Hepatocyte (in vitro differentiated cells): ENCODE data around the gene SLC66A2.

Source experiments
- CTCF ChIP-seq: fragments of 200-600 bp; sonication (generic); IDR thresholded peaks from 2 replicates; pipeline ENCODE4 v1.5.1; 2016; ENCODE audit warnings: antibody characterized with exemption, mild to moderate bottlenecking; ENCODE audit not compliant: poor library complexity
- EZH2 ChIP-seq: fragments of 200-600 bp; sonication (generic); IDR thresholded peaks from 2 replicates; pipeline ENCODE4 v1.6.1; 2016; ENCODE audit warnings: antibody characterized with exemption, mild to moderate bottlenecking, borderline replicate concordance
- EZH2phosphoT487 ChIP-seq: fragments of 200-600 bp; sonication (generic); IDR thresholded peaks from one replicate; pipeline ENCODE4 v1.6.1; 2018; ENCODE audit warnings: antibody characterized with exemption, mild to moderate bottlenecking, low read depth, moderate library complexity; ENCODE audit not compliant: unreplicated experiment, severe bottlenecking

DNA sequence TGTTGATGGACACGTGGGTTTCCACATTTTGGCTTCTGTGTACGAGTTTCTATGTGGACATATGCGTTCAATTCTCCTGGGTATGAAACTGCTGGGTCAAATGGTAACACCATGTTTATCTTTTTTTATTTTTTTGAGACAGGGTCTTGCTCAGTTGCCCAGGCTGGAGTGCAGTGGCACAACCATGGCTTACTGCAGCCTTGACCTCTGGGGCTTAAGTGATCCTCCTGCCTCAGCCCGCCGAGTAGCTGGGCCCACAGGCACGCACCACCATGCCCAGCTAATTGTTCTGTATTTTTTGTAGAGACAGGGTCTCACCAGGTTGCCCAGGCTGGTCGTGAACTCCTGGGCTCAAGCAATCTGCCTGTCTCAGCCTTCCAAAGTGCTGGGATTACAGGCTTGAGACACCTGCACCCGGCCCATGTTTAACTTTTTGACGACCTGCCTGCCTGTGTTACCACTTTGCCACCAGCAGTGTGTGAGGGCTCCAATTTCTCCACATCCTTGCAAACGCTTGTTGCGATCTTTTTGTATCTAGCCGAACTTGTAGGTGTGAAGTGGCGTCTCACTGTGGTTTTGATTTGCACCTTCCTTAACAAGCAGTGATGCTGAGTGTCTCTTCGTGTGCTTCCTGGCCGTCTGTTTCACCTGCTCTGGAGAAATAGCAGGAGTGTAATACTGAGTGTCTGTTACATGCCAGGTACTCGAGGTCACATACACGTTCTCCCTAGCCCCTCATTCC lies 19.9 kb upstream of the SLC66A2 start:
- no peak for TF ChIP-seq CTCF
- TF ChIP-seq EZH2: no peak
- TF ChIP-seq EZH2phosphoT487: no peak
